Epithelial cell of umbilical artery (primary cell): Measurements from ENCODE around the gene TBC1D3I. TPM values are rescaled to one million over a fixed set of nuclear protein-coding genes. Genes with fewer than 3 reads are reported as not detected.

Experiments
- total RNA-seq: library from RNA; depleted of rRNA; stranded (reverse); fragments of >200 nt; gene quantifications from 2 replicates; pipeline ENCODE4 v1.2.3, GENCODE V29; 2014

The TBC1D3I gene
- not detected in 2 replicates for total RNA-seq

DNA sequence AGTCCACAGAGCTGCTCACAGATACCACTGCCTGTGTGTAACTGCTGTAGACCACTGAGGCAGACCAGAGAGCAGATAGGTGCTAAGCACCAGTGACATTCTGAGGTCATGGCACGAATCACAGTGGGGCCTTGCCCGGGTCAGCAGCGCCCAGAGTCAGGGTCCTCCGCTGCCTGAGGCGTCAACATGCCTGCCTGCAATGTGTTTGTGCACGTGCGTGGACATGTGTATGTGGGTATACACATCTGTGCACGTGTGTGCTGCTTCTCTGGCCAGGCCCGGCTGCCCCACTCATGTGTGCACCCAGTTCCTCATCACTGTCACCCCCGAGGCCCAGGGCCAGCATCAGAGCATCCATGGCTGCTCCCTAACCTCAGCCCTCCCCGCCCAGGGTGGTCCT is at the start of gene TBC1D3I:
TSS of gene TBC1D3I (minus strand) at position 101 of the 400 bp plus-strand sequence. CDS start 1,585 bp downstream, outside the sequence.

DNA sequence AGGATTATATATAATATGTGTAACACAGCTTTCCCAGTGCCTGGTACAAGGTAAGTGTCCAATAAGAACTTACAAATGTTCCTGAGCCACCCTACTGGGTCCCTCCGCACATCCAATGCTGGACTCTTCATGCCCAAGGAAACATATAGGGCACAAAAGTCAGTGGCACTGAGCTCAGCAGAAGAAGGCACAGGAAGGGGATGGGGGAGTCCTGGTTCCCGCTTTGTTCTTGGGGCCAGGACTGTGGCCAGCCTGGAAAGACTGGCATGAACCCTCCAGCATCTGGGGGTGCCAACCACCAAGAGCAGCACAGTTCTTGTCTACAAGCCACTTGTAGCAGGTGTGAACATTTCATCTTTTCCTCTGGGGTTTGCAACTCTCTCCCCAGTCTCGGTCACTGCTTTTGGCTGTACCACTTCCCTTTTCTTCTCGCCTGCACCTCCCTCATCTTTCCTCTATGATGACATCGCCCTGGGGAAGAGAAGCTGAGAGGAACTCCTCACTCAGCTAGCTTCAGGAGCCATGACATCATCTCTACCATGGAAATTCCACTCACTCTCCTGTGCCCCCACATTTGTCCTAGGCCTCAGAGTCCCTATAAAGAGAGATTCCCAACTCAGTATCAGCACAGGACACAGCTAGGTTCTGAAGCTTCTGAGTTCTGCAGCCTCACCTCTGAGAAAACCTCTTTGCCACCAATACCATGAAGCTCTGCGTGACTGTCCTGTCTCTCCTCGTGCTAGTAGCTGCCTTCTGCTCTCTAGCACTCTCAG is 53.7 kb downstream of the TBC1D3I start, which contains the start of gene CCL4L2:
TSS of gene CCL4L2 (plus strand) at position 625 of the 773 bp plus-strand sequence.

Other genes starting within 250 kb of the TBC1D3I start
- gene CCL23, start 246.6 kb downstream of the TBC1D3I start, total RNA-seq = not detected in 2 replicates
- gene CCL18, start 200.3 kb downstream of the TBC1D3I start, total RNA-seq = not detected in 2 replicates
- not detected in 2 replicates for gene CCL3, start 174.4 kb downstream of the TBC1D3I start, total RNA-seq
- gene CCL4, start 160.7 kb downstream of the TBC1D3I start, total RNA-seq = not detected in 2 replicates
- gene TBC1D3B, start 87.9 kb downstream of the TBC1D3I start, total RNA-seq = 0.97 and 1.4 TPM in 2 replicates
- gene CCL3L1, start 67.8 kb downstream of the TBC1D3I start, total RNA-seq = not detected in 2 replicates
- not detected in 2 replicates for gene CCL4L2, start 53.5 kb downstream of the TBC1D3I start, total RNA-seq
- gene TBC1D3G, start 59.3 kb upstream of the TBC1D3I start, total RNA-seq = not detected in 2 replicates
- gene TBC1D3H, start 123.9 kb upstream of the TBC1D3I start, total RNA-seq = not detected in 2 replicates
- 37.1 and 41.9 TPM in 2 replicates for gene ZNHIT3, start 222.1 kb upstream of the TBC1D3I start, total RNA-seq